ENCODE measurements around the gene PLXNA3. TPM values are rescaled to one million over a fixed set of nuclear protein-coding genes. Genes with fewer than 3 reads are reported as not detected.

PLXNA3 gene
- total RNA-seq: 16.7 and 34.7 TPM in 2 replicates

DNA sequence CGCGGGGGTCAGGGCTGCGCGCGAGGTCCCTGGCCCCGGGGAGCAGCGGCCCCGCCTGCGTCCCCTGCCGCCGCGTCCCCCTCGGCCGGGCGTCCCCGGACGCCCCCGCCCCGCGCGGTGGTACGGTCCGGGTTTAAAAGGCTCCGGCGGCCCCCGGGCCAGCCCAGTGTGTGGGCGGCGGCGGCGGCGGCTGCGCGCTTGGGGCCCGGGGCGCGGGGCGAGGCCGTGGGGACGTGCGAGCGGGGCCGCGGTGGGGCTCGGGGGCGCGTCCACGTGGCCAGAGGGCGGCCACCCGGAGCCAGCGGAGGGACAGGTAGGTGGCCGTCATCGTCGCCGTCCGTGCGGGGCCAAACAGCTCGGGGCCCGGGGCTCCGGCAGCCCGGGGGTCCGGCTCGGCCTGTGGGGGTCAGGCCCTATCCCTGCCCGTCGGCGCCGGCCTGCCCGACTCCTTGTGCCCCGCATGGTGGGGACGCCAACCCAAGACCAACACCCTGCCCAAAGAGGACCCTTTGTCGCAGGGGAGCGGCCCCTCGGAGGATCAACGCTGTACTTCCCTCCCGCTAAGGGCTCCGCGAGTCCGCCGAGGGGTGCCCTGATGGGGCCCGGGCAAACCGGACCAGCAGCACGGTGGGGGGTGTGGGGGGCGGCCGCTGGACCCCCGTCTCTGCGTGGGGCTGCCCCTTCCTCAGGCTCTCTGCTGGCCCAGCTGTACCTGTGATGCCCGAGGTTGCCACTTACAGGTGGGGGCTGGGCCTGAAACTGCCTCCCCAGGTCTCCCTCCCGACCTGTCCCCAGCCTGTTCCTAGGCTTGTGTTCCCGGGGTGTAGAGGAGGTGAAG lies at the start of gene PLXNA3:
Gene PLXNA3, plus strand, starts transcription at position 166 of the 838 bp plus-strand sequence. CDS start 1,903 bp downstream, outside the sequence.
- peak within 1 kb of the TSS; percentile 70 for H3K4me3 ChIP-seq (ENCODE audit: low read depth, low read length)
- H3K27me3 ChIP-seq (ENCODE audit: control insufficient read depth, insufficient read depth, low read length): no peaks in the 10 kb centered on the region
- DNase-seq (ENCODE audit: low read depth): no peak
- no peak for TF ChIP-seq CTCF (IDR thresholded peaks at IDR 0.05; ENCODE audit: insufficient read depth, low read length, poor library complexity, severe bottlenecking)
- no peaks in the 10 kb centered on the region for H3K36me3 ChIP-seq (ENCODE audit: control insufficient read depth, insufficient read depth, low read length)

- TF ChIP-seq CTCF (IDR thresholded peaks at IDR 0.05; ENCODE audit: insufficient read depth, low read length, poor library complexity, severe bottlenecking): no peak
- Histone ChIP-seq H3K27me3 (ENCODE audit: control insufficient read depth, insufficient read depth, low read length) (no peaks in the 10 kb centered on the region), H3K4me3 (ENCODE audit: low read depth, low read length) (peak overlapping the region; percentile 32), H3K36me3 (ENCODE audit: control insufficient read depth, insufficient read depth, low read length) (no peaks in the 10 kb centered on the region)
- DNase-seq (ENCODE audit: low read depth): no peak
These were observed 49.3 kb upstream of the PLXNA3 start for GRCh38 chrX:154408659-154409221.

DNA sequence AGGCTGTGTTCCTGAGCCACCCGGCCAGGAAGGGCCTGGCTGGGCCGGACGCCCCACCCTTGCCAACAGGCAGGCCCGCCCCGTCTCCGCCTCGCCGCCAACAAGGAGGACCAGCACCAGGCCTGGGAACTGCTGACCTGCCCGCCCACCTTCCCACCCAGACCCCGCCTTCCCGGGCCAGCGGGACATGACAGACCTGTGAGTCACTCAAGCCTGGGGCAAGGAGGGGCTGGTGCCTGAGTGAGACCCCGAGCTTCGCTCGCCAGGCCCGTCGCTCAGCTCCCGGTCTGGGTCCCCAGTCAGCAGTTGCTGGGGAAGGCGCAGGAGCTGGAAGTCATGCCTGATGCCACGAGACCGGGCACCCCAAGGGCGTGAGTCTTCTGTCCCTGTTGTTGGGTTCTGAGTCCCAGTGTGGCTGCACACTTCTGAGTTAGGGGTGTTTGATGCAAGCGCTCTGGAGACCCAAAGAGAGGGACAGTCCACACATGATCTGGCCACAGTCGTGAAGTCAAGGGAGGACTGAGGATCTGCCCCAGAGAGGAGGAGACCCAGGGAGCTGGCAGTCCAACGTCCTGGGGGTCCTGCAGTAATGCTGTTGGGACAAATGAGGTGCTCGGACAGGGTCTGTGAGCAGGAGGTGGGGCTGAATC lies 48.7 kb upstream of the PLXNA3 start, which contains the start of gene DNASE1L1:
Gene DNASE1L1, minus strand, starts transcription at position 33 of the 650 bp plus-strand sequence. CDS start 3,686 bp downstream, outside the sequence.
- H3K27me3 ChIP-seq (ENCODE audit: control insufficient read depth, insufficient read depth, low read length): no peaks in the 10 kb centered on the region
- peak; percentile 60 for DNase-seq (ENCODE audit: low read depth)
- no peak for TF ChIP-seq CTCF (IDR thresholded peaks at IDR 0.05; ENCODE audit: insufficient read depth, low read length, poor library complexity, severe bottlenecking)

DNA sequence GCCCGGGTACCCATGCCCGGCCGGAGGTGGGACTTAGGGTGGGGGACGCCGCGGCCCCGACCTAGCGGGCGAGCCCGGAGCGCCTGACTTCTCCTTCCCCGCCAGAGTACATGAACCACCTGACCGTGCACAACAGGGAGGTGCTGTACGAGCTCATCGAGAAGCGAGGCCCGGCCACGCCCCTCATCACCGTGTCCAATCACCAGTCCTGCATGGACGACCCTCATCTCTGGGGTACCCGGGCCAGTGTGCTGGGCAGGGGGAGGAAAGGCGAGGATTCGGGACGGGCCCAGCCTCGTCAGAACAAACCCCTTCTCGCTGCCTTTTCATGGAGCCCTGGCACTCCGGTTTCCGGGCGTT lies 46.1 kb upstream of the PLXNA3 start:
- Histone ChIP-seq H3K36me3 (ENCODE audit: control insufficient read depth, insufficient read depth, low read length) (no peaks in the 10 kb centered on the region), H3K4me3 (ENCODE audit: low read depth, low read length) (peak overlapping the region; percentile 65), H3K27me3 (ENCODE audit: control insufficient read depth, insufficient read depth, low read length) (no peaks in the 10 kb centered on the region)
- DNase-seq (ENCODE audit: low read depth): no peak
- no peak for TF ChIP-seq CTCF (IDR thresholded peaks at IDR 0.05; ENCODE audit: insufficient read depth, low read length, poor library complexity, severe bottlenecking)

More for the DNA sequence above, 48.7 kb upstream of the PLXNA3 start, which contains the start of gene DNASE1L1:
- Histone ChIP-seq H3K36me3 (ENCODE audit: control insufficient read depth, insufficient read depth, low read length) (no peaks in the 10 kb centered on the region), H3K4me3 (ENCODE audit: low read depth, low read length) (peak within 1 kb of the TSS; percentile 32)

DNA sequence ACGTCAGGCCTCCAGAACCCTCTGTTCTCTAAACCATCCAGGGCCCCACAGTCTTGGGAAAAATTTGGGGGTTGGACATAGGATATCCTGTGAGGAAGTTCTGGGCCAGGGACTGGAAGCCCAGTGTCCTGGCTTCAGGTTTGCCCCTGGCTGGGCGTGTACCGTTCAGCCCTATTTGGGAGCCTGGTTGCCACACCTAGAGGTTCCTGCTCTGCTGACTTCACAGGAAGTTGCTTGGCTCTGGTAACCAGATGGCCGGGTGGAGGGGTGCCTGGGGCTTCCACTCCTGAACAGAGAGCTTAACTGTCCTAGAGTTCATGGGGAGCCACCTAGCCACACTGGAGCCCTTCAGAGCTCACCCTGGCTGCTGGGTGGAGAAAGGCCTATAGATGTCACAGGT lies 45.6 kb upstream of the PLXNA3 start:
- Histone ChIP-seq H3K27me3 (ENCODE audit: control insufficient read depth, insufficient read depth, low read length) (no peaks in the 10 kb centered on the region), H3K4me3 (ENCODE audit: low read depth, low read length) (peak overlapping the region; percentile 65), H3K36me3 (ENCODE audit: control insufficient read depth, insufficient read depth, low read length) (no peaks in the 10 kb centered on the region)
- no peak for TF ChIP-seq CTCF (IDR thresholded peaks at IDR 0.05; ENCODE audit: insufficient read depth, low read length, poor library complexity, severe bottlenecking)
- no peak for DNase-seq (ENCODE audit: low read depth)
